Calu3 (cell line): ENCODE data around the gene CD209. TPM values are rescaled to one million over a fixed set of nuclear protein-coding genes. Genes with fewer than 3 reads are reported as not detected.
A peak's percentile ranks its signal among the peaks of the same experiment; 100 is the strongest.
"Not testable (repeated sequence)": the region's sequence is repeated elsewhere in the genome, so short reads cannot be mapped to it uniquely, and the experiment has no call there.

Experiments
- BruUV-seq: library from RNA; stranded (reverse); fragments of 400-500 nt; replicated peaks from 2 replicates; lab custom pipeline; 2021; lab: Mats Ljungman, UMichigan
- CTCF ChIA-PET: fragments of 300-600 bp; sonication (Branson Sonifier 250); formaldehyde crosslinking; loops from one replicate; lab custom pipeline; 2022; ENCODE audit warnings: antibody characterized with exemption; lab: Charles Lee
- DNase-seq: peaks from one replicate; pipeline ENCODE4 v3.0.0; 2022
- H3K27ac Mint-ChIP-seq: one replicate; pipeline ENCODE4 v1.8.0; 2022; ENCODE audit warnings: mixed read lengths; ENCODE audit not compliant: unreplicated experiment
- H3K27me3 Mint-ChIP-seq: one replicate; pipeline ENCODE4 v1.8.0; 2022; ENCODE audit warnings: mixed read lengths; ENCODE audit not compliant: unreplicated experiment
- H3K36me3 Mint-ChIP-seq: one replicate; pipeline ENCODE4 v1.8.0; 2022; ENCODE audit warnings: mild to moderate bottlenecking, moderate library complexity, mixed read lengths; ENCODE audit not compliant: insufficient read depth, unreplicated experiment
- H3K4me1 Mint-ChIP-seq: one replicate; pipeline ENCODE4 v1.8.0; 2022; ENCODE audit warnings: mild to moderate bottlenecking, low read depth, mixed read lengths; ENCODE audit not compliant: unreplicated experiment
- H3K4me3 Mint-ChIP-seq: one replicate; pipeline ENCODE4 v1.8.0; 2022; ENCODE audit warnings: mild to moderate bottlenecking, low read depth, moderate library complexity, mixed read lengths; ENCODE audit not compliant: unreplicated experiment
- H3K9me3 Mint-ChIP-seq: one replicate; pipeline ENCODE4 v1.8.0; 2022; ENCODE audit warnings: low read depth, mixed read lengths; ENCODE audit not compliant: unreplicated experiment
- intact Hi-C: fragments of 100-400 bp; cut with micrococcal nuclease; formaldehyde crosslinking; loops from one replicate; pipeline ENCODE4 v1.10.0; 2022; ENCODE audit not compliant: unreplicated experiment
- total RNA-seq: library from RNA; stranded (reverse); gene quantifications from 2 replicates; pipeline ENCODE4 v1.2.3, GENCODE V29; 2022
- TF ChIP-seq, protein P1 (sequence below): fragments of 200-600 bp; IDR thresholded peaks from one replicate; pipeline ENCODE4 v1.8.0; 2022; ENCODE audit warnings: antibody characterized with exemption; ENCODE audit not compliant: unreplicated experiment

Gene CD209
- total RNA-seq, 1 experiment from 2014 or later = not detected

DNA sequence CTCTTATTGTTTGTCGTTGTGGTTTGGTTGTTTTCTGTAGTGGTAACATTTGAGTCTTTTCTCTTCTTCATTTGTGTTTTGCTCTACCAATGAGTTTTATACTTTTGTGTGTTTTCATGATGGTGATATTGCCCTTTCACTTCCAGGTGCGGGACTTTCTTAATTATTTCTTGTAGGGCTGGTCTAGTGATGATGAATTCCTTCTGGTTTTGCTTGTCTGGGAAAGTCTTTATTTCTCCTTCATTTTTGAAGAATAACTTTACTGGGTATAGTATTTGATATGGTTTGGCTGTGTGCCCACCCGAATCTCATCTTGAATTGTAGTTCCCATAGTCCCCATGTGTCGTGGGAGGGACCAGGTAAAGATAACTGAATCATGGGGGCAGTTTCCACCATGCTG lies 8.9 kb upstream of the CD209 start:
- intact Hi-C loops = no loop called here
- no TSS peak for BruUV-seq
- TF ChIP-seq, protein P1, sequence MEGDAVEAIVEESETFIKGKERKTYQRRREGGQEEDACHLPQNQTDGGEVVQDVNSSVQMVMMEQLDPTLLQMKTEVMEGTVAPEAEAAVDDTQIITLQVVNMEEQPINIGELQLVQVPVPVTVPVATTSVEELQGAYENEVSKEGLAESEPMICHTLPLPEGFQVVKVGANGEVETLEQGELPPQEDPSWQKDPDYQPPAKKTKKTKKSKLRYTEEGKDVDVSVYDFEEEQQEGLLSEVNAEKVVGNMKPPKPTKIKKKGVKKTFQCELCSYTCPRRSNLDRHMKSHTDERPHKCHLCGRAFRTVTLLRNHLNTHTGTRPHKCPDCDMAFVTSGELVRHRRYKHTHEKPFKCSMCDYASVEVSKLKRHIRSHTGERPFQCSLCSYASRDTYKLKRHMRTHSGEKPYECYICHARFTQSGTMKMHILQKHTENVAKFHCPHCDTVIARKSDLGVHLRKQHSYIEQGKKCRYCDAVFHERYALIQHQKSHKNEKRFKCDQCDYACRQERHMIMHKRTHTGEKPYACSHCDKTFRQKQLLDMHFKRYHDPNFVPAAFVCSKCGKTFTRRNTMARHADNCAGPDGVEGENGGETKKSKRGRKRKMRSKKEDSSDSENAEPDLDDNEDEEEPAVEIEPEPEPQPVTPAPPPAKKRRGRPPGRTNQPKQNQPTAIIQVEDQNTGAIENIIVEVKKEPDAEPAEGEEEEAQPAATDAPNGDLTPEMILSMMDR = no peak
- Mint-ChIP-seq H3K27ac (no peak overlapping the region), H3K9me3 (peaks cover 9% of the 10 kb centered on the region), H3K36me3 (no peaks in the 10 kb centered on the region), H3K27me3 (peaks cover 31% of the 10 kb centered on the region), H3K4me1 (no peaks in the 10 kb centered on the region), H3K4me3 (no peak overlapping the region)
- CTCF ChIA-PET = no interaction called here
- DNase-seq = no peak

DNA sequence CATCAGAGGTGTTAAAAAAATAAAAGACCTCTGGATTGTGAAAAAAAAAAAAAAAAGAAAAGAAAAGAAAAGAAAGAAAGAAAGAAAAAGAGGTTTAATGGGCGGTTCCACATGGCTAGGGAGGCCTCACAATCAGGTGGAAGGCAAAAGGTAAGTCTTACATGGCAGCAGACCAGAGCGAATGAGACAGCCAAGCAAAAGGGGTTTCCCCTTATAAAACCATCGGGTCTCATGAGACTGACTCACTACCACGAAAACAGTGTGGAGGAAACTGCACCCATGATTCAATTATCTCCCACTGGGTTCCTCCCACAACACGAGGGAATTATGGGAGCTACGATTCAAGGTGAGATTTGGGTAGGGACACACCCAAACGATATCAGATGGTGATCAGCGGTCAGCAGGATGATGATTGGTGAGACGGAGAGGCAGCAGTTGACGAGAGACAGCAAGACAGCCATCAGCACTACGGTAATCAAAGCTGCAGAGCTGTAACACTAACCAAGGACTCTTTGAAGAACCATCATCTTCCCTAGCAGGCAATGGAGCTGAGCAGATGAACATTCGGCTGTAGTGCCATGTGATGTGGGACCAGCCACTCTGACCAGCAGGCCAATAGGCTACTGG lies 3.9 kb upstream of the CD209 start:
- Mint-ChIP-seq H3K9me3 (peaks cover 2% of the 10 kb centered on the region), H3K27ac (no peak overlapping the region)
- intact Hi-C loops = no loop called here

DNA sequence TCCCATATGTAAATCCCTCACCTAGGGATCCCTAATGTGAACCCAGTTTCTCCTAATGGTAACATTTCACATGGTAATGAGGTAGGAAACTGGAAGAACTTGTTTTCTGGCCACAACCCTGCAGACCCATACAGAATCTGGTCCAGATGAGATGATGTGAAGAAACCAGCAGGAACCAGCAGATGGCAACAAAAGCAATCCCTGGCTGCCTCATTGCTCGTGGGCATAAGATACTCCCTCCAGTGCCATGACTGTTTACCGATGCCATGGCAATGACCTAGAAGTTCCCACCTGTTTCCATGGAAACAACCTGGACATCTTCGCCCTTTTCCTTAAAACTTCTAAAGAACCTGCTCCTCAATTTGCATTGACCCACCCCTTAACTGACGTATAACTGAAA lies 1.4 kb upstream of the CD209 start:
- peaks cover 8% of the 10 kb centered on the region for H3K4me1 Mint-ChIP-seq
- no peaks in the 10 kb centered on the region for H3K9me3 Mint-ChIP-seq
- CTCF ChIA-PET = no interaction called here
- H3K27me3 Mint-ChIP-seq = peaks cover 45% of the 10 kb centered on the region
- TF ChIP-seq, protein P1 = no peak
- BruUV-seq = no TSS peak
- intact Hi-C loops = loop anchor here (5.0 kb wide), 1 partner anchor 49 kb away; no protein-coding TSS in a partner anchor
- H3K36me3 Mint-ChIP-seq = no peaks in the 10 kb centered on the region
- H3K27ac Mint-ChIP-seq = no peak overlapping the region
- H3K4me3 Mint-ChIP-seq = no peak overlapping the region
- peak; percentile 36 for DNase-seq

More for the DNA sequence above, 3.9 kb upstream of the CD209 start:
- Mint-ChIP-seq H3K4me3 (no peak overlapping the region), H3K36me3 (no peaks in the 10 kb centered on the region), H3K27me3 (peaks cover 54% of the 10 kb centered on the region), H3K4me1 (peaks cover 8% of the 10 kb centered on the region)
- CTCF ChIA-PET = no interaction called here
- TF ChIP-seq, protein P1 = no peak
- no peak for DNase-seq
- no TSS peak for BruUV-seq

DNA sequence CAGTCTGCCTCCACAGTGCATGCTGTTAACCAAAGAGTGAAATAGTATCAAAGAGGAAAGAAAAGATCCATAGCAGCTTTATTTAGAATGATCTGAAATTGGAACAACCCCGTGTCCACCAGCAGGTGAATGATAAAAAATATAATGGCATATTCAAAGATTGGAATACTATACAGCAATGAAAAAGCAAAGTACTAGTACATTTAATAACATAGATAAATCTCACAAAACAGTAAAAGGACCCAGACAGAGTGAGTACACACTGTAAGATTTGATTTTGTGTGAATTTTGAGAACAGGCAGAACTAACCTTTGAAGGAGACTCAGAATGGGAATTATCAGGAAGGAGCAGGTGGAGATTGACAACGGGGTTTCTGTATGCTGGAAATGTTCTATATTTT lies 837 bp upstream of the CD209 start:
- Mint-ChIP-seq H3K4me3 (no peak overlapping the region), H3K27ac (no peak overlapping the region), H3K36me3 (no peaks in the 10 kb centered on the region), H3K27me3 (peaks cover 51% of the 10 kb centered on the region), H3K9me3 (no peaks in the 10 kb centered on the region), H3K4me1 (peaks cover 8% of the 10 kb centered on the region)
- TF ChIP-seq, protein P1 = no peak
- no TSS peak for BruUV-seq
- DNase-seq = no peak
- CTCF ChIA-PET = no interaction called here
- intact Hi-C loops = loop anchor here (5.0 kb wide), 1 partner anchor 49 kb away; no protein-coding TSS in a partner anchor

DNA sequence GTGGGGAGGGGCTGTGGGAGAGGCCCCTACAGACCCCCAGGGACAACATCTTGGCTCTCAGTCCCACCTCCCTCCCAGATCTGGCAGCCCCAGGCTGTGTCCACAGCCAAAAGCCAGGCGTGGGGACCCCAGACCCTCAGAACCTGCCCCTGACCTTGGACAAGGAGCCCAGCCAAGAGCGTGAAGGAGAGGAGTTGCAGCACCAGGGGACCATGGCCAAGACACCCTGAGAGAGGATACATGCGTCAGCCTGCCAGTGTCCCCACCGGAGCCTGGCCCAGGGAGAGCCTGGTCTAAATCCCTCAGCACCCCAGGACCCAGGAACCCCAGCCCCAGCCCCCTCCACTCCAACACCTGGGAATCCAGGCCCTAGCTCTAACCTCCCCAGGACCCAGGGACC lies 1.0 kb downstream of the CD209 start:
- H3K4me1 Mint-ChIP-seq, H3K9me3 Mint-ChIP-seq, H3K36me3 Mint-ChIP-seq, H3K4me3 Mint-ChIP-seq, CTCF ChIA-PET, H3K27ac Mint-ChIP-seq, DNase-seq, BruUV-seq: not testable (repeated sequence)
- intact Hi-C loops = loop anchor here (5.0 kb wide), 1 partner anchor 51 kb away; no protein-coding TSS in a partner anchor
- peaks cover 69% of the 10 kb centered on the region for H3K27me3 Mint-ChIP-seq
